Panc1 (cell line): ENCODE data around the gene ZNF865. TPM values are rescaled to one million over a fixed set of nuclear protein-coding genes. Genes with fewer than 3 reads are reported as not detected.

Source experiments
- ATAC-seq: fragments of 200-7000 bp; cut with Tn5 transposase; 2 replicates; pipeline ENCODE4 v1.9.1; 2020; ENCODE audit warnings: mild to moderate bottlenecking, moderate library complexity
- BruUV-seq: library from RNA; stranded (reverse); fragments of 400-500 nt; replicated peaks from 2 replicates; lab custom pipeline; 2021; lab: Mats Ljungman, UMichigan
- CTCF ChIA-PET: fragments of 300-600 bp; sonication (Branson Sonifier 250); formaldehyde crosslinking; loops from one replicate; lab custom pipeline; 2022; ENCODE audit warnings: antibody characterized with exemption; lab: Charles Lee
- POLR2A ChIA-PET: fragments of 300-600 bp; sonication (Branson Sonifier 250); formaldehyde crosslinking; loops from one replicate; lab custom pipeline; 2022; ENCODE audit warnings: antibody characterized with exemption; lab: Charles Lee
- DNase-seq: peaks from one replicate; pipeline ENCODE4 v3.0.0-alpha.2; 2010; ENCODE audit warnings: low read depth, low spot score
- H3K27ac ChIP-seq: 2 replicates; pipeline ENCODE4 v1.5.1; 2011; ENCODE audit warnings: mild to moderate bottlenecking, low read length, inconsistent platforms
- H3K27me3 ChIP-seq: fragments of 200-500 bp; sonication (Bioruptor generic); 2 replicates; pipeline ENCODE4 v1.6.0; 2014; ENCODE audit warnings: low read length, inconsistent platforms; ENCODE audit not compliant: control insufficient read depth, insufficient read depth
- H3K36me3 ChIP-seq: fragments of 200-500 bp; sonication (Bioruptor generic); 2 replicates; pipeline ENCODE4 v1.5.1; 2014; ENCODE audit warnings: inconsistent platforms, mild to moderate bottlenecking, low read length, moderate library complexity; ENCODE audit not compliant: control insufficient read depth, insufficient read depth
- H3K4me1 ChIP-seq: 2 replicates; pipeline ENCODE4 v1.5.1; 2011; ENCODE audit warnings: inconsistent platforms, mild to moderate bottlenecking, low read length, moderate library complexity; ENCODE audit not compliant: control insufficient read depth, insufficient read depth
- H3K4me3 ChIP-seq, 2 experiments: 2 replicates each; pipeline ENCODE4 v1.5.1; 2011 to 2012; ENCODE audit warnings: low read depth in 2 of 2, low read length in 2 of 2, mild to moderate bottlenecking in 2 of 2, inconsistent platforms in 1 of 2, moderate library complexity in 1 of 2
- H3K9me3 ChIP-seq: fragments of 200-500 bp; sonication (Bioruptor generic); 2 replicates; pipeline ENCODE4 v1.5.1; 2014; ENCODE audit warnings: low read depth, mild to moderate bottlenecking, inconsistent platforms, low read length, moderate library complexity; ENCODE audit not compliant: control insufficient read depth, insufficient read depth
- POLR2AphosphoS5 ChIP-seq: IDR thresholded peaks from 2 replicates; pipeline ENCODE4 v1.6.1; 2012; ENCODE audit warnings: mild to moderate bottlenecking, low read depth, low read length, moderate library complexity
- SIN3A ChIP-seq: IDR thresholded peaks from 2 replicates; pipeline ENCODE4 v1.6.1; 2012; ENCODE audit warnings: low read depth, mild to moderate bottlenecking, low read length, moderate library complexity, borderline replicate concordance; ENCODE audit not compliant: insufficient read depth
- TCF7L2 ChIP-seq: IDR thresholded peaks from 2 replicates; pipeline ENCODE4 v1.6.1; 2011; ENCODE audit warnings: mild to moderate bottlenecking, low read depth, low read length, inconsistent platforms
- in situ Hi-C: cut with HindIII; loops from 2 replicates; pipeline ENCODE4 v1.10.0; 2016; ENCODE audit warnings: low sequenced_read_pairs, low pct_unique_long_range_greater_than_20kb
- intact Hi-C: fragments of 100-400 bp; cut with micrococcal nuclease; formaldehyde crosslinking; loops from one replicate; pipeline ENCODE4 v1.10.0; 2022; ENCODE audit not compliant: unreplicated experiment
- total RNA-seq: library from RNA; stranded (reverse); gene quantifications from one replicate; pipeline ENCODE4 v1.2.1, GENCODE V29; 2021; ENCODE audit not compliant: unreplicated experiment
- TF ChIP-seq, protein P1 (sequence below), 2 experiments: IDR thresholded peaks; 2 replicates each; pipeline ENCODE4 v1.6.1; 2011 to 2012; ENCODE audit warnings: low read depth in 2 of 2, control low read depth in 1 of 2, low read length in 1 of 2, mild to moderate bottlenecking in 1 of 2, moderate library complexity in 1 of 2; ENCODE audit not compliant: insufficient read depth in 1 of 2
- TF ChIP-seq, protein P2 (sequence below): fragments of 450-650 bp; IDR thresholded peaks from 2 replicates; pipeline ENCODE4 v1.5.1; 2017; ENCODE audit warnings: mild to moderate bottlenecking

ZNF865 gene
- total RNA-seq, 1 experiment from 2014 or later, result 25.6 TPM

- no peak for DNase-seq
- CTCF ChIA-PET, result no interaction called here
- Histone ChIP-seq H3K4me1 (no peaks in the 10 kb centered on the region), H3K27me3 (no peaks in the 10 kb centered on the region), H3K9me3 (no peaks in the 10 kb centered on the region), H3K36me3 (no peaks in the 10 kb centered on the region; the same call in 1 of the 2 replicates), H3K4me3 (no peak overlapping the region), H3K27ac (no peak overlapping the region)
- POLR2A ChIA-PET, result no interaction called here
- in situ Hi-C loops, result no loop called here
- no peak for ATAC-seq
- BruUV-seq, result no TSS peak
- TF ChIP-seq, protein P1, sequence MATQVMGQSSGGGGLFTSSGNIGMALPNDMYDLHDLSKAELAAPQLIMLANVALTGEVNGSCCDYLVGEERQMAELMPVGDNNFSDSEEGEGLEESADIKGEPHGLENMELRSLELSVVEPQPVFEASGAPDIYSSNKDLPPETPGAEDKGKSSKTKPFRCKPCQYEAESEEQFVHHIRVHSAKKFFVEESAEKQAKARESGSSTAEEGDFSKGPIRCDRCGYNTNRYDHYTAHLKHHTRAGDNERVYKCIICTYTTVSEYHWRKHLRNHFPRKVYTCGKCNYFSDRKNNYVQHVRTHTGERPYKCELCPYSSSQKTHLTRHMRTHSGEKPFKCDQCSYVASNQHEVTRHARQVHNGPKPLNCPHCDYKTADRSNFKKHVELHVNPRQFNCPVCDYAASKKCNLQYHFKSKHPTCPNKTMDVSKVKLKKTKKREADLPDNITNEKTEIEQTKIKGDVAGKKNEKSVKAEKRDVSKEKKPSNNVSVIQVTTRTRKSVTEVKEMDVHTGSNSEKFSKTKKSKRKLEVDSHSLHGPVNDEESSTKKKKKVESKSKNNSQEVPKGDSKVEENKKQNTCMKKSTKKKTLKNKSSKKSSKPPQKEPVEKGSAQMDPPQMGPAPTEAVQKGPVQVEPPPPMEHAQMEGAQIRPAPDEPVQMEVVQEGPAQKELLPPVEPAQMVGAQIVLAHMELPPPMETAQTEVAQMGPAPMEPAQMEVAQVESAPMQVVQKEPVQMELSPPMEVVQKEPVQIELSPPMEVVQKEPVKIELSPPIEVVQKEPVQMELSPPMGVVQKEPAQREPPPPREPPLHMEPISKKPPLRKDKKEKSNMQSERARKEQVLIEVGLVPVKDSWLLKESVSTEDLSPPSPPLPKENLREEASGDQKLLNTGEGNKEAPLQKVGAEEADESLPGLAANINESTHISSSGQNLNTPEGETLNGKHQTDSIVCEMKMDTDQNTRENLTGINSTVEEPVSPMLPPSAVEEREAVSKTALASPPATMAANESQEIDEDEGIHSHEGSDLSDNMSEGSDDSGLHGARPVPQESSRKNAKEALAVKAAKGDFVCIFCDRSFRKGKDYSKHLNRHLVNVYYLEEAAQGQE (IDR thresholded peaks at IDR 0.05; ENCODE audit: insufficient read depth in 1 of 2, low read depth in 2 of 2, low read length in 1 of 2), result no peak
- TF ChIP-seq SIN3A (no peak), POLR2AphosphoS5 (no peak), TCF7L2 (no peak)
- TF ChIP-seq, protein P2, sequence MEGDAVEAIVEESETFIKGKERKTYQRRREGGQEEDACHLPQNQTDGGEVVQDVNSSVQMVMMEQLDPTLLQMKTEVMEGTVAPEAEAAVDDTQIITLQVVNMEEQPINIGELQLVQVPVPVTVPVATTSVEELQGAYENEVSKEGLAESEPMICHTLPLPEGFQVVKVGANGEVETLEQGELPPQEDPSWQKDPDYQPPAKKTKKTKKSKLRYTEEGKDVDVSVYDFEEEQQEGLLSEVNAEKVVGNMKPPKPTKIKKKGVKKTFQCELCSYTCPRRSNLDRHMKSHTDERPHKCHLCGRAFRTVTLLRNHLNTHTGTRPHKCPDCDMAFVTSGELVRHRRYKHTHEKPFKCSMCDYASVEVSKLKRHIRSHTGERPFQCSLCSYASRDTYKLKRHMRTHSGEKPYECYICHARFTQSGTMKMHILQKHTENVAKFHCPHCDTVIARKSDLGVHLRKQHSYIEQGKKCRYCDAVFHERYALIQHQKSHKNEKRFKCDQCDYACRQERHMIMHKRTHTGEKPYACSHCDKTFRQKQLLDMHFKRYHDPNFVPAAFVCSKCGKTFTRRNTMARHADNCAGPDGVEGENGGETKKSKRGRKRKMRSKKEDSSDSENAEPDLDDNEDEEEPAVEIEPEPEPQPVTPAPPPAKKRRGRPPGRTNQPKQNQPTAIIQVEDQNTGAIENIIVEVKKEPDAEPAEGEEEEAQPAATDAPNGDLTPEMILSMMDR, result no peak
- intact Hi-C loops, result no loop called here
Observed at GRCh38 chr19:55593096-55593772, 12.2 kb upstream of the ZNF865 start.

DNA sequence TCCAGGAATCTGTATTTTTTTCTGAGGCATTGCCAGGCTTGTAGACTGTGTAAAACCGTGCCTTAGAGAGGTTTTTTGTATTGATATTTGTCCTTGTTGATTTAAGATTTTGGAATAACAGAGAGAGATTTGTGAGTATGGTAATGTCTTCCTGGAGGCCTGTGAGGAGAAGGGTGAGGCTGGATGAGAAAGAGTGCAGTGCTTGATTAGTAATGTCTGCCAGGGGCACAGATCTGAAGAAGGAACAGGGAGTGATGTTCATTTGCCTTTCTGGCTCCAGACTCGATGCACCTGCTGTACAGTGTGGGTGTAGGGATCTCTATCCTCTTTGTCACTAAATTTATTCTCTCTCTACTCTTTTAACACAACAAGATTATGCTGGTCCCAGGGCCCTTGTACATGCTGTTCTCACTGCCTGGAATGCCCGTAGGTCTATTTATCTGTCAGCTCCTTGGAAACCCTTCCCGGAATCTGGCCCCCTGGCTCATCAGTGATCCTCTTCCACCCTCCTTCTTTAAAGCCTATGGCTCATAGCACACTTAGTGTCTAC lies 10.4 kb upstream of the ZNF865 start:
- in situ Hi-C loops, result no loop called here
- Histone ChIP-seq H3K4me3 (no peak overlapping the region), H3K36me3 (no peaks in the 10 kb centered on the region; the same call in 1 of the 2 replicates), H3K27ac (no peak overlapping the region), H3K27me3 (no peaks in the 10 kb centered on the region), H3K9me3 (no peaks in the 10 kb centered on the region), H3K4me1 (no peaks in the 10 kb centered on the region)
- intact Hi-C loops, result no loop called here
- POLR2A ChIA-PET, result no interaction called here
- TF ChIP-seq, protein P2, result no peak
- TF ChIP-seq SIN3A (no peak), POLR2AphosphoS5 (no peak), TCF7L2 (no peak)
- TF ChIP-seq, protein P1 (IDR thresholded peaks at IDR 0.05; ENCODE audit: insufficient read depth in 1 of 2, low read depth in 2 of 2, low read length in 1 of 2), result no peak
- no peak for ATAC-seq
- DNase-seq, result no peak
- CTCF ChIA-PET, result interaction anchor here (0.6 kb wide), 1 partner anchor 176 kb away, joined by 3 read pairs; no protein-coding TSS in a partner anchor
- no TSS peak for BruUV-seq
